Activated naive CD8-positive, alpha-beta T cell treated with anti-CD3 and anti-CD28 coated beads, Interleukin-2, amount 50 U/mL, for 24 hours (primary cell): Measurements from ENCODE around the gene ZBTB7C.

Experiments
- ATAC-seq: fragments of 150-1000 bp; cut with Tn5 transposase; one replicate; pipeline ENCODE4 v1.10.0; 2021
- DNase-seq: peaks from one replicate; pipeline ENCODE4 v3.0.0; 2021
- H3K27ac Mint-ChIP-seq: one replicate; pipeline ENCODE4 v1.8.0; 2021; ENCODE audit warnings: mild to moderate bottlenecking, mixed read lengths
- H3K27me3 Mint-ChIP-seq: one replicate; pipeline ENCODE4 v1.8.0; 2021; ENCODE audit warnings: mixed read lengths
- H3K36me3 Mint-ChIP-seq: one replicate; pipeline ENCODE4 v1.8.0; 2021; ENCODE audit warnings: low read depth, mixed read lengths
- H3K4me1 Mint-ChIP-seq: one replicate; pipeline ENCODE4 v1.8.0; 2021; ENCODE audit warnings: mixed read lengths
- H3K4me3 Mint-ChIP-seq: one replicate; pipeline ENCODE4 v1.8.0; 2021; ENCODE audit warnings: mild to moderate bottlenecking, moderate library complexity, mixed read lengths
- H3K9me3 Mint-ChIP-seq: one replicate; pipeline ENCODE4 v1.8.0; 2021; ENCODE audit warnings: mixed read lengths

Gene ZBTB7C

GRCh38 chr18:48077291-48077690, 331.9 kb downstream of the ZBTB7C start:
- ATAC-seq: no peak
- H3K4me1 Mint-ChIP-seq: no peaks in the 10 kb centered on the region
- H3K4me3 Mint-ChIP-seq: no peak overlapping the region

GRCh38 chr18:48076461-48076860, 332.7 kb downstream of the ZBTB7C start:
- Mint-ChIP-seq H3K4me1 (no peaks in the 10 kb centered on the region), H3K9me3 (no peaks in the 10 kb centered on the region), H3K27me3 (peaks cover 5% of the 10 kb centered on the region), H3K27ac (no peak overlapping the region), H3K36me3 (no peaks in the 10 kb centered on the region), H3K4me3 (no peak overlapping the region)
- DNase-seq: no peak
- ATAC-seq: no peak

More at GRCh38 chr18:48077291-48077690, 331.9 kb downstream of the ZBTB7C start:
- Mint-ChIP-seq H3K27ac (no peak overlapping the region), H3K27me3 (peaks cover 1% of the 10 kb centered on the region), H3K36me3 (no peaks in the 10 kb centered on the region), H3K9me3 (no peaks in the 10 kb centered on the region)
- no peak for DNase-seq

GRCh38 chr18:48075707-48076093, 333.5 kb downstream of the ZBTB7C start:
- Mint-ChIP-seq H3K27ac (no peak overlapping the region), H3K4me3 (no peak overlapping the region), H3K4me1 (no peaks in the 10 kb centered on the region), H3K36me3 (no peaks in the 10 kb centered on the region), H3K27me3 (peaks cover 9% of the 10 kb centered on the region), H3K9me3 (no peaks in the 10 kb centered on the region)
- ATAC-seq: no peak
- DNase-seq: no peak

GRCh38 chr18:48074929-48075706, 334.1 kb downstream of the ZBTB7C start:
- Mint-ChIP-seq H3K27me3 (peaks cover 9% of the 10 kb centered on the region), H3K4me1 (no peaks in the 10 kb centered on the region)
- ATAC-seq: no peak

GRCh38 chr18:48073211-48073930, 335.8 kb downstream of the ZBTB7C start:
- Mint-ChIP-seq H3K4me3 (no peak overlapping the region), H3K36me3 (no peaks in the 10 kb centered on the region), H3K9me3 (no peaks in the 10 kb centered on the region), H3K27me3 (peaks cover 9% of the 10 kb centered on the region), H3K4me1 (no peaks in the 10 kb centered on the region), H3K27ac (no peak overlapping the region)
- ATAC-seq (no peak), DNase-seq (no peak)

More at GRCh38 chr18:48074929-48075706, 334.1 kb downstream of the ZBTB7C start:
- Mint-ChIP-seq H3K27ac (no peak overlapping the region), H3K36me3 (no peaks in the 10 kb centered on the region), H3K4me3 (no peak overlapping the region), H3K9me3 (no peaks in the 10 kb centered on the region)
- no peak for DNase-seq

GRCh38 chr18:48072428-48073204, 336.6 kb downstream of the ZBTB7C start:
- ATAC-seq: no peak

GRCh38 chr18:48068916-48069445, 340.2 kb downstream of the ZBTB7C start:
- no peak overlapping the region for H3K4me3 Mint-ChIP-seq
- ATAC-seq: no peak
- peaks cover 9% of the 10 kb centered on the region for H3K27me3 Mint-ChIP-seq
- H3K4me1 Mint-ChIP-seq: no peaks in the 10 kb centered on the region
- DNase-seq: no peak
- no peaks in the 10 kb centered on the region for H3K9me3 Mint-ChIP-seq
- H3K27ac Mint-ChIP-seq: no peak overlapping the region
- H3K36me3 Mint-ChIP-seq: no peaks in the 10 kb centered on the region

More at GRCh38 chr18:48072428-48073204, 336.6 kb downstream of the ZBTB7C start:
- Mint-ChIP-seq H3K36me3 (no peaks in the 10 kb centered on the region), H3K27me3 (peaks cover 9% of the 10 kb centered on the region), H3K9me3 (no peaks in the 10 kb centered on the region), H3K4me3 (no peak overlapping the region), H3K4me1 (no peaks in the 10 kb centered on the region), H3K27ac (no peak overlapping the region)
- DNase-seq: no peak

GRCh38 chr18:48066225-48066652, 342.9 kb downstream of the ZBTB7C start:
- DNase-seq (no peak), ATAC-seq (no peak)
- Mint-ChIP-seq H3K4me3 (no peak overlapping the region), H3K36me3 (no peaks in the 10 kb centered on the region), H3K4me1 (no peaks in the 10 kb centered on the region), H3K27ac (no peak overlapping the region), H3K9me3 (no peaks in the 10 kb centered on the region), H3K27me3 (peaks cover 3% of the 10 kb centered on the region)

- Mint-ChIP-seq H3K27ac (no peak overlapping the region), H3K4me1 (no peaks in the 10 kb centered on the region), H3K4me3 (no peak overlapping the region), H3K9me3 (no peaks in the 10 kb centered on the region), H3K27me3 (peaks cover 2% of the 10 kb centered on the region), H3K36me3 (no peaks in the 10 kb centered on the region)
- DNase-seq (no peak), ATAC-seq (no peak)
Observed at GRCh38 chr18:48065601-48065995, 343.6 kb downstream of the ZBTB7C start.

- no peak for DNase-seq
- no peak overlapping the region for H3K27ac Mint-ChIP-seq
- H3K27me3 Mint-ChIP-seq: peaks cover 6% of the 10 kb centered on the region
- H3K9me3 Mint-ChIP-seq: no peaks in the 10 kb centered on the region
- ATAC-seq: no peak
- H3K36me3 Mint-ChIP-seq: no peaks in the 10 kb centered on the region
- H3K4me3 Mint-ChIP-seq: no peak overlapping the region
- H3K4me1 Mint-ChIP-seq: no peaks in the 10 kb centered on the region
Observed at GRCh38 chr18:48064978-48065600, 344.1 kb downstream of the ZBTB7C start.

GRCh38 chr18:48061781-48062570, 347.2 kb downstream of the ZBTB7C start:
- Mint-ChIP-seq H3K36me3 (no peaks in the 10 kb centered on the region), H3K27ac (no peak overlapping the region), H3K27me3 (peaks cover 16% of the 10 kb centered on the region), H3K4me1 (no peaks in the 10 kb centered on the region), H3K4me3 (no peak overlapping the region), H3K9me3 (no peaks in the 10 kb centered on the region)
- ATAC-seq (no peak), DNase-seq (no peak)

GRCh38 chr18:48060970-48061369, 348.2 kb downstream of the ZBTB7C start:
- no peak for ATAC-seq

GRCh38 chr18:48060346-48060745, 348.8 kb downstream of the ZBTB7C start:
- H3K9me3 Mint-ChIP-seq: no peaks in the 10 kb centered on the region
- H3K27ac Mint-ChIP-seq: no peak overlapping the region
- H3K4me3 Mint-ChIP-seq: no peak overlapping the region
- ATAC-seq (no peak), DNase-seq (no peak)
- H3K27me3 Mint-ChIP-seq: peaks cover 24% of the 10 kb centered on the region
- no peaks in the 10 kb centered on the region for H3K4me1 Mint-ChIP-seq
- H3K36me3 Mint-ChIP-seq: no peaks in the 10 kb centered on the region

More at GRCh38 chr18:48060970-48061369, 348.2 kb downstream of the ZBTB7C start:
- no peaks in the 10 kb centered on the region for H3K4me1 Mint-ChIP-seq
- peaks cover 17% of the 10 kb centered on the region for H3K27me3 Mint-ChIP-seq
- no peak for DNase-seq
- H3K4me3 Mint-ChIP-seq: no peak overlapping the region
- H3K9me3 Mint-ChIP-seq: no peaks in the 10 kb centered on the region
- H3K27ac Mint-ChIP-seq: no peak overlapping the region
- H3K36me3 Mint-ChIP-seq: no peaks in the 10 kb centered on the region
